Trophoblast cell (in vitro differentiated cells and primary cell): ENCODE measurements around the gene SLC39A1.

Experiments
- DNase-seq, 2 donors: peaks; one replicate each; pipeline ENCODE4 v3.0.0-alpha.2; 2016
- H2AFZ ChIP-seq: 2 replicates; pipeline ENCODE4 v1.6.1; 2013; ENCODE audit warnings: low read length, moderate library complexity, mild to moderate bottlenecking; ENCODE audit not compliant: insufficient read depth, poor library complexity
- H2AK5ac ChIP-seq: 2 replicates; pipeline ENCODE4 v1.6.1; 2013; ENCODE audit warnings: mild to moderate bottlenecking, low read length
- H2BK120ac ChIP-seq: 2 replicates; pipeline ENCODE4 v1.6.1; 2013; ENCODE audit warnings: low read length, mild to moderate bottlenecking, moderate library complexity; ENCODE audit not compliant: insufficient read depth, poor library complexity
- H2BK12ac ChIP-seq: 2 replicates; pipeline ENCODE4 v1.6.1; 2013; ENCODE audit warnings: mild to moderate bottlenecking, low read length, moderate library complexity
- H2BK5ac ChIP-seq: 2 replicates; pipeline ENCODE4 v1.6.1; 2013; ENCODE audit warnings: low read length, low read depth, moderate library complexity, mild to moderate bottlenecking; ENCODE audit not compliant: poor library complexity
- H3K14ac ChIP-seq: 2 replicates; pipeline ENCODE4 v1.6.1; 2013; ENCODE audit warnings: mild to moderate bottlenecking, low read length
- H3K18ac ChIP-seq: 2 replicates; pipeline ENCODE4 v1.6.1; 2013; ENCODE audit warnings: mild to moderate bottlenecking, low read length
- H3K23ac ChIP-seq: 2 replicates; pipeline ENCODE4 v1.6.1; 2013; ENCODE audit warnings: low read length
- H3K27ac ChIP-seq: 2 replicates; pipeline ENCODE4 v1.5.1; 2013; ENCODE audit warnings: low read depth, mild to moderate bottlenecking, inconsistent platforms, low read length, moderate library complexity
- H3K27me3 ChIP-seq: 2 replicates; pipeline ENCODE4 v1.6.1; 2013; ENCODE audit warnings: inconsistent platforms, mild to moderate bottlenecking, low read length, moderate library complexity; ENCODE audit not compliant: insufficient read depth
- H3K36me3 ChIP-seq, 2 experiments: 1 replicate in 1 of 2; 2 replicates in 1 of 2; pipeline ENCODE4 v1.6.1; 2013; ENCODE audit warnings: low read length in 2 of 2, mild to moderate bottlenecking in 2 of 2, moderate library complexity in 1 of 2; ENCODE audit not compliant: insufficient read depth in 2 of 2, control insufficient read depth in 1 of 2
- H3K4ac ChIP-seq: 2 replicates; pipeline ENCODE4 v1.6.1; 2013; ENCODE audit warnings: low read depth, mild to moderate bottlenecking, low read length, moderate library complexity
- H3K4me1 ChIP-seq, 2 experiments: 1 replicate in 1 of 2; 2 replicates in 1 of 2; pipeline ENCODE4 v1.6.1; 2013; ENCODE audit warnings: low read length in 2 of 2, mild to moderate bottlenecking in 2 of 2, moderate library complexity in 1 of 2; ENCODE audit not compliant: insufficient read depth in 2 of 2, control insufficient read depth in 1 of 2
- H3K4me2 ChIP-seq: 2 replicates; pipeline ENCODE4 v1.6.1; 2013; ENCODE audit warnings: inconsistent platforms, mild to moderate bottlenecking, low read length, moderate library complexity
- H3K4me3 ChIP-seq: 2 replicates; pipeline ENCODE4 v1.5.1; 2013; ENCODE audit warnings: mild to moderate bottlenecking, low read depth, low read length, inconsistent platforms
- H3K79me1 ChIP-seq: one replicate; pipeline ENCODE4 v1.6.1; 2013; ENCODE audit warnings: low read length
- H3K79me2 ChIP-seq: 2 replicates; pipeline ENCODE4 v1.6.1; 2013; ENCODE audit warnings: low read length, mild to moderate bottlenecking; ENCODE audit not compliant: control insufficient read depth, insufficient read depth, poor library complexity
- H3K9ac ChIP-seq: 2 replicates; pipeline ENCODE4 v1.6.1; 2013; ENCODE audit warnings: mild to moderate bottlenecking, low read length
- H3K9me3 ChIP-seq: 2 replicates; pipeline ENCODE4 v1.6.1; 2013; ENCODE audit warnings: low read depth, mild to moderate bottlenecking, control low read depth, inconsistent platforms, low read length; ENCODE audit not compliant: insufficient read depth
- H4K12ac ChIP-seq: 2 replicates; pipeline ENCODE4 v1.6.1; 2013; ENCODE audit warnings: low read depth, mild to moderate bottlenecking, low read length, moderate library complexity
- H4K8ac ChIP-seq: 2 replicates; pipeline ENCODE4 v1.6.1; 2013; ENCODE audit warnings: low read depth, mild to moderate bottlenecking, low read length, moderate library complexity
- H4K91ac ChIP-seq: one replicate; pipeline ENCODE4 v1.6.1; 2013; ENCODE audit warnings: low read depth, mild to moderate bottlenecking, low read length, moderate library complexity
- WGBS: extraction: QIAGEN DNeasy Blood & Tissue Kit; methylation state at CpG from one replicate; pipeline ENCODE4 v1.1.7; 2013; ENCODE audit warnings: missing lambda C conversion rate; ENCODE audit not compliant: insufficient read length, insufficient coverage; ENCODE audit errors: extremely low coverage; 5-methylcytosine and 5-hydroxymethylcytosine counted together

Gene SLC39A1

DNA sequence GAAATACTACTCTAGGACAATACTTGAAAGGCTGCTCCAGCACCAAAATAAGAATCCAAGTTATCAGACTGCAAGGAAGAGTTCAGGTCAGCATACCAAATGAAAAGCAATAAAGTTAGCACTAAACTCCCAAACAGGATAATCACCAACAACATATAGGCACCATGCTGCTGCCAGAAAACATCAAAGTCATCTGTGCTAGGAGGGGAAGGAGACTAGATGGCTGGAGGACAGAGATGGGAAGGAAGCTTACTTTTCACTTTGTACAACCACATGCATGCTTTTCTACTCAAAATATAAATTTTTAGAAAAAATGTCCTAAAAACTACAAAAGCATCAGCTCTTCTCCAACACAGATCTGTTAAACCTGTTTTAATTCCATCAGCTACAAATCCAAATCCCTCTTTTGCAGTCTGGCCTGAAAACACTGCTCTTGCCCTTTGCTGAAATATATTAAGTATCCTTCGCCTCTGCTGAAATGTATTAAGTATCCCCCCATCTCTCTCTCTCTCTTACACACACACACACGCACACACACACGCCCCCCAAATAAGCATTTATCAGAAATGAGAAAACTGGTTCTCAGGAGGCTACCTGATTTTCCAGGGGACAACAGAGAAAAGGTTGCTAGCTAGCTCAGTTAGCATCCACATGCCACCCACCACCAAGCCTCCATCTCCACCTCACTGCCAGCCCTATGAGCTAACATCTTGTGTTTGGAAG lies 42.1 kb downstream of the SLC39A1 start:
- H4K12ac ChIP-seq: no peak overlapping the region
- no peaks in the 10 kb centered on the region for H3K27me3 ChIP-seq
- no peak overlapping the region for H4K8ac ChIP-seq
- H2BK5ac ChIP-seq: peak overlapping the region; percentile 27
- no peak overlapping the region for H2BK12ac ChIP-seq
- WGBS: no CpG with 5 or more reads among the region's 3 CpGs
- H3K14ac ChIP-seq: peak overlapping the region; percentile 31
- H3K79me1 ChIP-seq: peaks cover 14% of the 10 kb centered on the region
- peak overlapping the region; percentile 86 for H3K4me2 ChIP-seq
- no peak overlapping the region for H4K91ac ChIP-seq
- no peak overlapping the region for H3K27ac ChIP-seq
- peaks cover 21% of the 10 kb centered on the region for H3K79me2 ChIP-seq
- no peak overlapping the region for H2BK120ac ChIP-seq
- peaks cover 8 to 9% of the 10 kb centered on the region in 2 experiments for H3K4me1 ChIP-seq
- H3K18ac ChIP-seq: no peak overlapping the region
- H3K9ac ChIP-seq: no peak overlapping the region
- H3K36me3 ChIP-seq: peaks cover 0 to 4% of the 10 kb centered on the region in 2 experiments
- H2AFZ ChIP-seq: no peak overlapping the region
- H2AK5ac ChIP-seq: no peak overlapping the region
- no peak for DNase-seq
- H3K4me3 ChIP-seq: peak overlapping the region; percentile 93
- peak overlapping the region; percentile 88 for H3K4ac ChIP-seq
- no peaks in the 10 kb centered on the region for H3K9me3 ChIP-seq
- H3K23ac ChIP-seq: no peak overlapping the region

DNA sequence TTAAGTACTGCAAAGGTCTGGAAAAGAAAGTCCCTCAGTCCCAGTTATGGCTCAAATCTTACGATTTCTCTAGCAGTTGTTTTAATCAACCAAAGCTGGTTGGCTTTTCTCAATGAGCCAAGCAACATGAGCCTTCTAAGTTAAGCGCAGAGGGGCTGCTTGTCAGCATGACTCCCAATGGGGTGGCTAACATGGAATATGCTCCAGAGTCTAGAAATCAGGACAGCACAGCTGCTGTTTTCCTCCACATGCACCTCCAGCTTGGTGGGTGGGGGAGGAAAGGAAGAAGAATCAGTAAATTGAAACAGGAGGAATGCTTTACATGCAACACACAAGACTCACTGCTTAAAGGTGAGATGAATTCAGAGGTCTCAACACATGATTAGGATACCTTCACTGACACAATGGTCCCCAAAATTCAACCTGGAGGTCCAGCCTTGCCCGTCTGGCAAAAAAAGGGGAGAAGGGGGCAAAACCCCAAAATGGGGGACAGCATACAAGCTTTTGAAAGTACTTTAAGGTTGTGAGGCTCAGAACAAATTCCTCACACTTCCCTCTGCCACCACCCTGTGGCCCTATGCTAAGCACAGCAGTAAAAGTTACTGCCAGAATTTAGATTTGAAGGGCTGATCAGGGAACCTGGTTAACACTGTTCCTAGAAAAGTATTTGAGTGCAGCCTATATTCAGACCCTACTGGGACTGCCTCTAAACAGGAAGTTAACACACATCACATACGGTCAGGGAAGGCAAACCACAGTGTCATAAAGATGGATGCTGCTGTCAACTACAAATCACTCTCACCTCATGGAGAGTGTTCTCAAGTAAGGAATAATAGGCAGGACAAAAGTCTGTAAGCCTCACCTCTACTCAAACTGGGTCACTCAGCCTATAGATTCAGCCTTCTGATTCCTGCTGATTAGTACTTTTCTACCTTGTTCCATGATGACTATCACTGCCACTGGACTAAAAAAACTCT lies 43.2 kb downstream of the SLC39A1 start:
- Histone ChIP-seq H2AFZ (no peak overlapping the region), H3K4ac (peak overlapping the region; percentile 91), H3K18ac (no peak overlapping the region), H3K4me3 (no peak overlapping the region), H3K9me3 (no peaks in the 10 kb centered on the region), H2AK5ac (no peak overlapping the region), H2BK120ac (no peak overlapping the region), H3K27me3 (no peaks in the 10 kb centered on the region), H3K9ac (no peak overlapping the region), H3K79me1 (peaks cover 14% of the 10 kb centered on the region), H3K27ac (no peak overlapping the region), H3K23ac (no peak overlapping the region), H4K8ac (no peak overlapping the region), H3K14ac (no peak overlapping the region), H4K12ac (no peak overlapping the region), H3K36me3 (peaks cover 0 to 6% of the 10 kb centered on the region in 2 experiments), H2BK5ac (no peak overlapping the region), H3K4me1 (peaks cover 8 to 9% of the 10 kb centered on the region in 2 experiments), H3K4me2 (peak overlapping the region; percentile 4), H4K91ac (no peak overlapping the region), H3K79me2 (peaks cover 21% of the 10 kb centered on the region), H2BK12ac (no peak overlapping the region)
- no peak for DNase-seq
- WGBS: no CpG with 5 or more reads among the region's 4 CpGs

DNA sequence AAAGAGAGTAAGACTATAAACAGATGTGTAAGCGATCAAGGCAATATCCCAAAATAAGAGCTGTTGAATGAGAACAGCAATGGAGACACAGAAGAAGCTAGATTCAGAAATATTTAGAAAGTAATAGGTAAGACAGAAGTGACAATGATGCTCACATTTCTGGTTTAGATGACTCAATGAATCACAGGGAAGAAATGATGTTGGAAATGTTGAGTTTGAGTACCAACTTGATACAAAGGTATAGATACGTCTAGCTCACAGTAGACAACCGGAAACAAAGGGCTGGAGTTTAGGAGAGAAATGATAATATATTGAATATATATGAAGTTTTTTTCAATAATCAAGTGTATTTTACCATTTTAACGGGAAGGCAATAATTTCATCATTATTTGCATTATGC lies 47.0 kb downstream of the SLC39A1 start:
- no peak overlapping the region for H3K23ac ChIP-seq
- H3K9ac ChIP-seq: no peak overlapping the region
- no peak for DNase-seq
- H3K36me3 ChIP-seq: peaks cover 0 to 10% of the 10 kb centered on the region in 2 experiments
- H3K4me2 ChIP-seq: no peak overlapping the region
- no peak overlapping the region for H3K4me3 ChIP-seq
- H4K12ac ChIP-seq: no peak overlapping the region
- no peak overlapping the region for H2AK5ac ChIP-seq
- H2BK5ac ChIP-seq: no peak overlapping the region
- H3K79me1 ChIP-seq: no peaks in the 10 kb centered on the region
- H3K27me3 ChIP-seq: no peaks in the 10 kb centered on the region
- H3K9me3 ChIP-seq: no peaks in the 10 kb centered on the region
- no peak overlapping the region for H2AFZ ChIP-seq
- peaks cover 9% of the 10 kb centered on the region for H3K79me2 ChIP-seq
- no peak overlapping the region for H2BK12ac ChIP-seq
- H4K8ac ChIP-seq: no peak overlapping the region
- no peak overlapping the region for H3K18ac ChIP-seq
- peaks cover 2 to 5% of the 10 kb centered on the region in 2 experiments for H3K4me1 ChIP-seq
- H2BK120ac ChIP-seq: no peak overlapping the region
- H3K14ac ChIP-seq: no peak overlapping the region
- H3K4ac ChIP-seq: no peak overlapping the region
- no peak overlapping the region for H4K91ac ChIP-seq
- no peak overlapping the region for H3K27ac ChIP-seq
- no CpG with 5 or more reads among the region's 4 CpGs for WGBS

GRCh38 chr1:153912349-153912748 lies 51.0 kb downstream of the SLC39A1 start:
- no peak overlapping the region for H3K4me3 ChIP-seq
- no CpG with 5 or more reads among the region's 2 CpGs for WGBS

More at GRCh38 chr1:153912349-153912748, 51.0 kb downstream of the SLC39A1 start:
- no peaks in the 10 kb centered on the region for H3K9me3 ChIP-seq
- H3K4me1 ChIP-seq: no peaks in the 10 kb centered on the region
- H2BK120ac ChIP-seq: no peak overlapping the region
- H3K23ac ChIP-seq: no peak overlapping the region
- no peak overlapping the region for H3K14ac ChIP-seq
- H2AFZ ChIP-seq: no peak overlapping the region
- no peak overlapping the region for H3K18ac ChIP-seq
- no peak for DNase-seq
- peak overlapping the region; percentile 91 for H3K4ac ChIP-seq
- no peaks in the 10 kb centered on the region for H3K27me3 ChIP-seq
- H4K8ac ChIP-seq: no peak overlapping the region
- no peak overlapping the region for H2BK5ac ChIP-seq
- H3K27ac ChIP-seq: no peak overlapping the region
- no peak overlapping the region for H2AK5ac ChIP-seq
- no peak overlapping the region for H4K91ac ChIP-seq
- no peak overlapping the region for H4K12ac ChIP-seq
- H3K9ac ChIP-seq: no peak overlapping the region
- no peaks in the 10 kb centered on the region for H3K79me1 ChIP-seq
- no peak overlapping the region for H2BK12ac ChIP-seq
- peaks cover 6% of the 10 kb centered on the region for H3K79me2 ChIP-seq
- H3K36me3 ChIP-seq: peaks cover 6% of the 10 kb centered on the region in 2 experiments
- H3K4me2 ChIP-seq: no peak overlapping the region
